Transverse colon (tissue), 4 donors: ENCODE measurements around the gene OXCT2.
A peak's percentile ranks its signal among the peaks of the same experiment; 100 is the strongest.

ENCODE experiments used
- POLR2A ChIP-seq: fragments of 450-650 bp; IDR thresholded peaks from one replicate; pipeline ENCODE4 v1.6.1; 2016; ENCODE audit warnings: antibody characterized with exemption, mild to moderate bottlenecking, moderate library complexity
- POLR2AphosphoS5 ChIP-seq, 3 donors: sonication (generic); formaldehyde crosslinking; IDR thresholded peaks; one replicate each; pipeline ENCODE4 v1.6.1; 2016; ENCODE audit warnings: antibody characterized with exemption in 3 of 3
- TF ChIP-seq, protein P1 (sequence below), 5 experiments: fragments of 200-600 bp in 3 of 5; fragments of 450-650 bp in 2 of 5; sonication (generic) in 3 of 5; IDR thresholded peaks; 1 replicate in 2 of 5; 2 replicates in 3 of 5; pipeline ENCODE4 v1.5.1; 2016 to 2017; ENCODE audit warnings: antibody characterized with exemption in 5 of 5, inconsistent platforms in 3 of 5, mild to moderate bottlenecking in 2 of 5, moderate library complexity in 1 of 5

GRCh38 chr1:39788758-39789570 is 17.8 kb upstream of the OXCT2 start, which contains the start of gene BMP8B:
- TF ChIP-seq, protein P1, sequence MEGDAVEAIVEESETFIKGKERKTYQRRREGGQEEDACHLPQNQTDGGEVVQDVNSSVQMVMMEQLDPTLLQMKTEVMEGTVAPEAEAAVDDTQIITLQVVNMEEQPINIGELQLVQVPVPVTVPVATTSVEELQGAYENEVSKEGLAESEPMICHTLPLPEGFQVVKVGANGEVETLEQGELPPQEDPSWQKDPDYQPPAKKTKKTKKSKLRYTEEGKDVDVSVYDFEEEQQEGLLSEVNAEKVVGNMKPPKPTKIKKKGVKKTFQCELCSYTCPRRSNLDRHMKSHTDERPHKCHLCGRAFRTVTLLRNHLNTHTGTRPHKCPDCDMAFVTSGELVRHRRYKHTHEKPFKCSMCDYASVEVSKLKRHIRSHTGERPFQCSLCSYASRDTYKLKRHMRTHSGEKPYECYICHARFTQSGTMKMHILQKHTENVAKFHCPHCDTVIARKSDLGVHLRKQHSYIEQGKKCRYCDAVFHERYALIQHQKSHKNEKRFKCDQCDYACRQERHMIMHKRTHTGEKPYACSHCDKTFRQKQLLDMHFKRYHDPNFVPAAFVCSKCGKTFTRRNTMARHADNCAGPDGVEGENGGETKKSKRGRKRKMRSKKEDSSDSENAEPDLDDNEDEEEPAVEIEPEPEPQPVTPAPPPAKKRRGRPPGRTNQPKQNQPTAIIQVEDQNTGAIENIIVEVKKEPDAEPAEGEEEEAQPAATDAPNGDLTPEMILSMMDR (IDR thresholded peaks at IDR 0.05): no peak
- TF ChIP-seq POLR2AphosphoS5 (IDR thresholded peaks at IDR 0.05) (peak; percentile 53 to 82 (median 79)), POLR2A (peak; percentile 53)
